Pancreas (tissue), 10 donors: ENCODE data around the gene C12orf76. TPM values are rescaled to one million over a fixed set of nuclear protein-coding genes. Genes with fewer than 3 reads are reported as not detected.

ENCODE experiments used
- ATAC-seq, 4 donors: fragments of 200-7000 bp; cut with Tn5 transposase; one replicate each; pipeline versions ENCODE4 v1.8.0 to v1.9.1; 2020; ENCODE audit warnings: mild to moderate bottlenecking in 4 of 4, moderate library complexity in 4 of 4
- DNase-seq, 6 donors: peaks; one replicate each; pipeline ENCODE4 v3.0.0-alpha.2; 2020
- FAIRE-seq: peaks from 2 replicates; lab custom pipeline; 2012; peaks lifted over from hg19 to GRCh38; lab: Jason Lieb, UNC
- H3K27ac ChIP-seq, 4 donors: fragments of 200-600 bp; sonication (generic); 1 replicate in 3 of 4; 2 replicates in 1 of 4; pipeline versions ENCODE4 v1.5.0 to v1.8.0; 2020
- H3K27me3 ChIP-seq, 4 donors: fragments of 200-600 bp; one replicate each; pipeline ENCODE4 v1.8.0; 2021
- H3K36me3 ChIP-seq, 3 donors: fragments of 200-600 bp; sonication (generic) in 1 of 3; one replicate each; pipeline versions ENCODE4 v1.5.0 to v1.8.0; 2020 to 2021
- H3K4me1 ChIP-seq, 3 donors: fragments of 200-600 bp; one replicate each; pipeline ENCODE4 v1.8.0; 2021
- H3K4me3 ChIP-seq, 4 donors: fragments of 200-600 bp; sonication (generic) in 2 of 4; one replicate each; pipeline versions ENCODE4 v1.5.0 to v1.8.0; 2020 to 2021
- H3K9me3 ChIP-seq, 4 donors: fragments of 200-600 bp; one replicate each; pipeline ENCODE4 v1.8.0; 2021
- CTCF ChIP-seq, 4 donors: fragments of 200-600 bp; sonication (generic) in 3 of 4; IDR thresholded peaks; one replicate each; pipeline versions ENCODE4 v1.5.0 to v1.8.0; 2021; ENCODE audit warnings: antibody characterized with exemption in 4 of 4
- WGBS, 2 donors: extraction: QIAGEN DNeasy Blood & Tissue Kit; methylation state at CpG; one replicate each; pipeline ENCODE4 v1.1.7; 2013; 5-methylcytosine and 5-hydroxymethylcytosine counted together
- intact Hi-C, 3 donors: fragments of 100-400 bp; cut with DNase I; formaldehyde crosslinking; loops; one replicate each; pipeline versions ENCODE4 v1.11.1 to v1.14.2; 2022
- polyA plus RNA-seq, 2 donors: library from polyadenylated mRNA; stranded (reverse); fragments of 200-250 nt; gene quantifications; one replicate each; pipeline ENCODE4 v1.2.3, GENCODE V29; 2013
- total RNA-seq, 6 donors: library from RNA; stranded (reverse); fragmentation: NEBNext Ultra II Directional in 4 of 6; extraction: Animal tissue kit (Norgen Biotek cat#: 25700) in 4 of 6; gene quantifications; one replicate each; pipeline versions ENCODE4 v1.2.1 to v1.2.4, GENCODE V29; 2021 to 2023
- donor health status: healthy with polysubstance abuse.
- donor health status: DM: no; HTN: no; CAD: no; lungs with moderate emphysema.
- donor health status: DM: no; HTN: no; CAD: no.
- donor health status: control.
- donor health status: control.
- donor health status: Bipolar disorder and iron deficiency.
- donor health status: DM: yes; HTN: yes; CAD: no.
- donor health status: DM: no; HTN: no; CAD: no.
- donor health status: DM: no; HTN: no; CAD: no.
- donor health status: DM: yes; HTN: yes; CAD: no.

The C12orf76 gene
- total and polyA plus RNA-seq, 8 donors, result 4.3 to 17.0 (median 6.1) TPM

- Histone ChIP-seq H3K9me3 (no peaks in the 10 kb centered on the region), H3K27me3 (no peaks in the 10 kb centered on the region), H3K4me3 (no peak overlapping the region), H3K36me3 (peaks cover 0 to 22% (median 15%) of the 10 kb centered on the region in 3 donors), H3K27ac (no peak overlapping the region), H3K4me1 (peaks cover 9 to 22% (median 16%) of the 10 kb centered on the region in 3 donors)
- FAIRE-seq, result no peak
- no peak for ATAC-seq
- no peak for TF ChIP-seq CTCF (IDR thresholded peaks at IDR 0.05)
- no peak for DNase-seq
- intact Hi-C loops, result no loop called here
- WGBS, 2 donors, result 74 to 76% methylated on average over 7 of the region's 7 CpGs
These were observed 12.7 kb downstream of the C12orf76 start for GRCh38 chr12:110035534-110036104.

- DNase-seq (no peak), ATAC-seq (no peak), FAIRE-seq (no peak)
- Histone ChIP-seq H3K4me3 (no peak overlapping the region), H3K27me3 (no peaks in the 10 kb centered on the region), H3K36me3 (peaks cover 0 to 35% (median 27%) of the 10 kb centered on the region in 3 donors), H3K27ac (no peak overlapping the region), H3K9me3 (no peaks in the 10 kb centered on the region), H3K4me1 (peaks cover 0 to 9% (median 7%) of the 10 kb centered on the region in 3 donors)
- 94 to 96% methylated on average over 3 of the region's 3 CpGs for WGBS, 2 donors
- intact Hi-C loops, result no loop called here
- TF ChIP-seq CTCF (IDR thresholded peaks at IDR 0.05), result no peak
These were observed 14.4 kb downstream of the C12orf76 start for GRCh38 chr12:110033888-110034287.

GRCh38 chr12:110029290-110029815 lies 19.0 kb downstream of the C12orf76 start:
- WGBS, 2 donors, result 87 to 94% methylated on average over 2 of the region's 2 CpGs
- Histone ChIP-seq H3K27ac (no peak overlapping the region), H3K4me3 (no peak overlapping the region), H3K27me3 (no peaks in the 10 kb centered on the region), H3K9me3 (no peaks in the 10 kb centered on the region), H3K36me3 (peaks cover 0 to 45% (median 20%) of the 10 kb centered on the region in 3 donors), H3K4me1 (no peaks in the 10 kb centered on the region)
- TF ChIP-seq CTCF (IDR thresholded peaks at IDR 0.05), result no peak
- ATAC-seq, result no peak
- intact Hi-C loops, result no loop called here
- FAIRE-seq, result no peak
- no peak for DNase-seq

DNA sequence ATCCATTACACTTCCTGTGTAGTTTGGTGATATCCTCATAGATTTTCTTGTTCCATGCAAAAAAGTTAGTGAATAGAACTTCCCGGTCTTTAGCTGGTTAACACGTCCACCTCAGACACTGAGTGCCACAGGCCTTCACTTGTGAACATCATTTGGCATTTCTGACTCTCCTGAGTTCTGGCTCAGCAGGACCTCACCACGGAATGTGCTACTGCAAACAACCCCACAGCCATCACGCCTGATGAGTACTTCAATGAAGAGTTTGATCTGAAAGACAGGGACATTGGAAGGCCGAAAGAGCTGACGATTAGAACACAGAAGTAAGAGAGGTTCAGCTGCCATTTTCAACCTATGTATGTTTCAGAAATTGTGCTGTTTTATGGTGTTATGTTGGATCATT lies 20.0 kb downstream of the C12orf76 start:
- Histone ChIP-seq H3K36me3 (peaks cover 0 to 41% (median 13%) of the 10 kb centered on the region in 3 donors), H3K9me3 (no peaks in the 10 kb centered on the region), H3K4me3 (no peak overlapping the region), H3K4me1 (peaks cover 0 to 3% (median 0%) of the 10 kb centered on the region in 3 donors), H3K27ac (no peak overlapping the region), H3K27me3 (no peaks in the 10 kb centered on the region)
- TF ChIP-seq CTCF (IDR thresholded peaks at IDR 0.05), result no peak
- FAIRE-seq (no peak), ATAC-seq (no peak), DNase-seq (no peak)
- intact Hi-C loops, result no loop called here
- 78 to 81% methylated on average over 6 of the region's 6 CpGs for WGBS, 2 donors

DNA sequence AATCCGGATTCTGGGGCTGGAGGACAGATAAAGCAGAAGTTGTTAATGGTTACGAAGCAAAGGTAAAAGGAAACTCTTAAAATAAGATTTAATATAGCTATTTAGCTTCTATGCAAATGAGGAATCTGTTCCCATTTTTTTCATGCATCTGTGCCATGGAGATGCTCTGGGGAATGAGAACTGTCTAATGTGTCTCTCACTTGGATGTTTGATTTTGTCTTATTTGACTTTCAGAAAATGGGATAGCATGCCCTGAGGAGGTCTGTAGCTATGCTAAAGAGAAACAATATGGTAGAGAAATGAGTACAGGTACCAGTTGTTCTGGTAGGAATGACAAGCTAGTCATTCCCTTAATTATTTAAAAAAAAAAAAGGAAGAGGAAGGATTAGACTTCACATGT lies 24.3 kb downstream of the C12orf76 start:
- intact Hi-C loops, result no loop called here
- Histone ChIP-seq H3K4me3 (no peak overlapping the region), H3K36me3 (peaks cover 3 to 46% (median 7%) of the 10 kb centered on the region in 3 donors), H3K27ac (peak overlapping the region in 1 of 4 donors; percentile 8), H3K27me3 (no peaks in the 10 kb centered on the region), H3K4me1 (peaks cover 0 to 3% (median 0%) of the 10 kb centered on the region in 3 donors), H3K9me3 (no peaks in the 10 kb centered on the region)
- DNase-seq (no peak), ATAC-seq (no peak), FAIRE-seq (no peak)
- TF ChIP-seq CTCF (IDR thresholded peaks at IDR 0.05), result no peak
- 74 to 78% methylated on average over 2 of the region's 2 CpGs for WGBS, 2 donors
